Astrocyte (in vitro differentiated cells and primary cell): ENCODE data around the gene XDH. TPM values are rescaled to one million over a fixed set of nuclear protein-coding genes. Genes with fewer than 3 reads are reported as not detected.

Experiments used
- DNase-seq: peaks from one replicate; pipeline ENCODE4 v3.0.0-alpha.2; 2010; ENCODE audit warnings: low read depth
- FAIRE-seq: peaks from 2 replicates; lab custom pipeline; 2011; peaks lifted over from hg19 to GRCh38; lab: Jason Lieb, UNC
- H2AFZ ChIP-seq: 2 replicates; pipeline ENCODE4 v1.6.0; 2012; ENCODE audit warnings: low read depth, low read length, inconsistent platforms
- H3K27ac ChIP-seq: 2 replicates; pipeline ENCODE4 v1.5.1; 2011; ENCODE audit warnings: low read depth, low read length, inconsistent platforms
- H3K27me3 ChIP-seq: 2 replicates; pipeline ENCODE4 v1.6.0; 2011; ENCODE audit warnings: low read length, inconsistent platforms; ENCODE audit not compliant: insufficient read depth
- H3K36me3 ChIP-seq: 2 replicates; pipeline ENCODE4 v1.5.1; 2011; ENCODE audit warnings: low read length, inconsistent platforms; ENCODE audit not compliant: insufficient read depth
- H3K4me1 ChIP-seq: 2 replicates; pipeline ENCODE4 v1.5.1; 2011; ENCODE audit warnings: low read length, inconsistent platforms; ENCODE audit not compliant: insufficient read depth
- H3K4me2 ChIP-seq: 2 replicates; pipeline ENCODE4 v1.6.0; 2012; ENCODE audit warnings: low read length, inconsistent platforms
- H3K4me3 ChIP-seq: 2 replicates; pipeline ENCODE4 v1.5.1; 2011; ENCODE audit warnings: low read depth, mild to moderate bottlenecking, low read length, inconsistent platforms; ENCODE audit not compliant: insufficient read depth
- H3K79me2 ChIP-seq: 2 replicates; pipeline ENCODE4 v1.6.0; 2012; ENCODE audit warnings: mild to moderate bottlenecking, low read length, inconsistent platforms; ENCODE audit not compliant: insufficient read depth
- H3K9ac ChIP-seq: 2 replicates; pipeline ENCODE4 v1.6.0; 2012; ENCODE audit warnings: mild to moderate bottlenecking, low read length, inconsistent platforms
- H3K9me3 ChIP-seq: 2 replicates; pipeline ENCODE4 v1.5.1; 2012; ENCODE audit warnings: low read depth, mild to moderate bottlenecking, low read length, inconsistent platforms; ENCODE audit not compliant: insufficient read depth
- H4K20me1 ChIP-seq: 2 replicates; pipeline ENCODE4 v1.6.0; 2012; ENCODE audit warnings: low read length, inconsistent platforms; ENCODE audit not compliant: insufficient read depth
- H3K27ac Mint-ChIP-seq: one replicate; pipeline ENCODE4 v1.8.0; 2021; ENCODE audit warnings: mild to moderate bottlenecking, mixed read lengths; ENCODE audit not compliant: unreplicated experiment
- H3K27me3 Mint-ChIP-seq: one replicate; pipeline ENCODE4 v1.8.0; 2021; ENCODE audit warnings: low read depth, mixed read lengths; ENCODE audit not compliant: unreplicated experiment
- H3K36me3 Mint-ChIP-seq: one replicate; pipeline ENCODE4 v1.8.0; 2021; ENCODE audit warnings: low read depth, mixed read lengths; ENCODE audit not compliant: unreplicated experiment
- H3K4me1 Mint-ChIP-seq: one replicate; pipeline ENCODE4 v1.8.0; 2021; ENCODE audit warnings: low read depth, mixed read lengths; ENCODE audit not compliant: unreplicated experiment
- H3K4me3 Mint-ChIP-seq: one replicate; pipeline ENCODE4 v1.8.0; 2021; ENCODE audit warnings: mild to moderate bottlenecking, moderate library complexity, mixed read lengths; ENCODE audit not compliant: unreplicated experiment
- H3K9me3 Mint-ChIP-seq: one replicate; pipeline ENCODE4 v1.8.0; 2021; ENCODE audit warnings: mild to moderate bottlenecking, mixed read lengths; ENCODE audit not compliant: unreplicated experiment
- CTCF ChIP-seq: IDR thresholded peaks from 2 replicates; pipeline ENCODE4 v1.5.1; 2011; ENCODE audit warnings: low read depth, mild to moderate bottlenecking, inconsistent platforms, low read length, moderate library complexity; ENCODE audit not compliant: insufficient read depth
- EZH2 ChIP-seq: IDR thresholded peaks from 2 replicates; pipeline ENCODE4 v1.6.1; 2012; ENCODE audit warnings: mild to moderate bottlenecking, low read length, inconsistent platforms; ENCODE audit not compliant: insufficient read depth
- total RNA-seq: library from RNA; stranded (reverse); gene quantifications from 2 replicates; pipeline ENCODE4 v1.2.1, GENCODE V29; 2021

XDH gene
- total RNA-seq, 1 donor from 2014 or later, result 2.2 TPM

DNA sequence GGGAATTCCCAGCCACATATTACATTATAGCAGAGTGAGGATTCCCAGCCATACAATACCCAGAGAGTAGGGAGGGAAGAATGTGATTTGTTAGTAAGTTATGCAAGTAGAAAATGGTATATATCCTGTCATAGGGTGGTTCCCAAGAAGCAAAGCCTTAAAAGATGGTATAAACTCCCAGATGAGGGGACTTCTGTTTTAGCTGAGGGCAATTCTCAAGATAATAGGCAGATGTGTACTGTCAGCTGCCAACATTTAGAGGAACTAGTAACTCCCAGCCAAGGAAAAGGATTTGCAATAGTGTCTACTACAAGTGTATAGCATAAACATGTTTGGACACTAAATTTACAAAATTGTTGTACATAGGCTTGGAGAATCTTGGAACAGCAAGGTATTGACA, 86.5 kb downstream of the XDH start:
- H3K27ac ChIP-seq, result no peak overlapping the region
- H2AFZ ChIP-seq, result no peak overlapping the region
- no peak overlapping the region for H3K27ac Mint-ChIP-seq
- H3K4me3 ChIP-seq, result no peak overlapping the region
- H3K4me1 ChIP-seq, result no peaks in the 10 kb centered on the region
- peaks cover 5% of the 10 kb centered on the region for H3K4me1 Mint-ChIP-seq
- no peaks in the 10 kb centered on the region for H3K79me2 ChIP-seq
- TF ChIP-seq CTCF (no peak), EZH2 (no peak)
- no peaks in the 10 kb centered on the region for H3K36me3 ChIP-seq
- no peaks in the 10 kb centered on the region for H3K36me3 Mint-ChIP-seq
- H3K27me3 ChIP-seq, result no peaks in the 10 kb centered on the region
- FAIRE-seq, result no peak
- H3K4me2 ChIP-seq, result no peak overlapping the region
- H3K9me3 Mint-ChIP-seq, result no peaks in the 10 kb centered on the region
- H3K4me3 Mint-ChIP-seq, result no peak overlapping the region
- no peak for DNase-seq
- no peaks in the 10 kb centered on the region for H4K20me1 ChIP-seq
- H3K27me3 Mint-ChIP-seq, result peaks cover 37% of the 10 kb centered on the region
- no peak overlapping the region for H3K9ac ChIP-seq
- no peaks in the 10 kb centered on the region for H3K9me3 ChIP-seq

GRCh38 chr2:31327505-31327904, 87.0 kb downstream of the XDH start:
- peaks cover 5% of the 10 kb centered on the region for H3K4me1 Mint-ChIP-seq
- DNase-seq (no peak), FAIRE-seq (no peak)
- Histone ChIP-seq H3K9me3 (no peaks in the 10 kb centered on the region), H3K4me1 (no peaks in the 10 kb centered on the region), H3K27me3 (no peaks in the 10 kb centered on the region), H3K4me3 (no peak overlapping the region), H2AFZ (no peak overlapping the region), H3K4me2 (no peak overlapping the region), H3K27ac (no peak overlapping the region), H3K36me3 (no peaks in the 10 kb centered on the region), H3K9ac (no peak overlapping the region), H4K20me1 (no peaks in the 10 kb centered on the region), H3K79me2 (no peaks in the 10 kb centered on the region)
- no peak overlapping the region for H3K27ac Mint-ChIP-seq
- peaks cover 37% of the 10 kb centered on the region for H3K27me3 Mint-ChIP-seq
- no peak overlapping the region for H3K4me3 Mint-ChIP-seq
- H3K36me3 Mint-ChIP-seq, result no peaks in the 10 kb centered on the region
- no peak for TF ChIP-seq CTCF
- no peak for TF ChIP-seq EZH2
- H3K9me3 Mint-ChIP-seq, result peaks cover under 1% of the 10 kb centered on the region

- DNase-seq (no peak), FAIRE-seq (peak; percentile 63)
- Histone ChIP-seq H3K9ac (peak overlapping the region; percentile 27), H3K9me3 (no peaks in the 10 kb centered on the region), H3K27me3 (no peaks in the 10 kb centered on the region), H4K20me1 (no peaks in the 10 kb centered on the region), H3K27ac (no peak overlapping the region), H3K36me3 (no peaks in the 10 kb centered on the region), H3K4me2 (peak overlapping the region; percentile 74), H3K4me3 (peak overlapping the region; percentile 32), H3K4me1 (peaks cover 9% of the 10 kb centered on the region), H2AFZ (peak overlapping the region; percentile 26), H3K79me2 (no peaks in the 10 kb centered on the region)
- TF ChIP-seq EZH2 (no peak), CTCF (no peak)
- Mint-ChIP-seq H3K4me1 (peaks cover 15% of the 10 kb centered on the region), H3K27me3 (peaks cover 10% of the 10 kb centered on the region), H3K9me3 (peaks cover 2% of the 10 kb centered on the region), H3K4me3 (peak overlapping the region; percentile 28), H3K36me3 (no peaks in the 10 kb centered on the region), H3K27ac (no peak overlapping the region)
Measured at GRCh38 chr2:31324016-31324633, 90.4 kb downstream of the XDH start.
